ENCODE results near the gene CDH22. TPM values are rescaled to one million over a fixed set of nuclear protein-coding genes. Genes with fewer than 3 reads are reported as not detected.

The CDH22 gene
- total and polyA plus RNA-seq, 10 of the 15 experiments (the other 5 are each of a cell fraction or from before 2014, with no cell fraction given): not detected

GRCh38 chr20:46286977-46287376, 21.3 kb downstream of the CDH22 start (continued):
- no peak for TF ChIP-seq ZBTB40 (IDR thresholded peaks at IDR 0.05; ENCODE audit: borderline replicate concordance)
- no peak for TF ChIP-seq BCL3 (IDR thresholded peaks at IDR 0.05; ENCODE audit: borderline replicate concordance, insufficient read depth, low read depth, low read length, poor library complexity, severe bottlenecking)
- TF ChIP-seq RUNX3 (IDR thresholded peaks at IDR 0.05; ENCODE audit: low read length): no peak
- no peak for TF ChIP-seq IRF4 (IDR thresholded peaks at IDR 0.05; ENCODE audit: low read depth, low read length)
- no peak for TF ChIP-seq KLF5 (IDR thresholded peaks at IDR 0.05; ENCODE audit: partially characterized antibody)
- no peak for TF ChIP-seq CUX1 (IDR thresholded peaks at IDR 0.05; ENCODE audit: insufficient replicate concordance, low read depth, low read length)
- TF ChIP-seq IRF5 (IDR thresholded peaks at IDR 0.05; ENCODE audit: borderline replicate concordance): no peak
- TF ChIP-seq ASH2L (IDR thresholded peaks at IDR 0.05; ENCODE audit: borderline replicate concordance, low read depth): no peak
- no peak for TF ChIP-seq GABPA (IDR thresholded peaks at IDR 0.05; ENCODE audit: low read depth)
- no peak for TF ChIP-seq CTCF (IDR thresholded peaks at IDR 0.05 in 2 of 3, conservative IDR thresholded peaks at IDR 0.05 in 1 of 3; ENCODE audit: control insufficient read depth in 2 of 3, extremely low read depth in 1 of 3, insufficient read depth in 1 of 3, low read depth in 3 of 3, low read length in 3 of 3)

All from GM12878 (cell line).